Measurements from ENCODE around the gene CEP135.
"Not testable (repeated sequence)": the region's sequence is repeated elsewhere in the genome, so short reads cannot be mapped to it uniquely, and the experiment has no call there.

Gene CEP135, protein sequence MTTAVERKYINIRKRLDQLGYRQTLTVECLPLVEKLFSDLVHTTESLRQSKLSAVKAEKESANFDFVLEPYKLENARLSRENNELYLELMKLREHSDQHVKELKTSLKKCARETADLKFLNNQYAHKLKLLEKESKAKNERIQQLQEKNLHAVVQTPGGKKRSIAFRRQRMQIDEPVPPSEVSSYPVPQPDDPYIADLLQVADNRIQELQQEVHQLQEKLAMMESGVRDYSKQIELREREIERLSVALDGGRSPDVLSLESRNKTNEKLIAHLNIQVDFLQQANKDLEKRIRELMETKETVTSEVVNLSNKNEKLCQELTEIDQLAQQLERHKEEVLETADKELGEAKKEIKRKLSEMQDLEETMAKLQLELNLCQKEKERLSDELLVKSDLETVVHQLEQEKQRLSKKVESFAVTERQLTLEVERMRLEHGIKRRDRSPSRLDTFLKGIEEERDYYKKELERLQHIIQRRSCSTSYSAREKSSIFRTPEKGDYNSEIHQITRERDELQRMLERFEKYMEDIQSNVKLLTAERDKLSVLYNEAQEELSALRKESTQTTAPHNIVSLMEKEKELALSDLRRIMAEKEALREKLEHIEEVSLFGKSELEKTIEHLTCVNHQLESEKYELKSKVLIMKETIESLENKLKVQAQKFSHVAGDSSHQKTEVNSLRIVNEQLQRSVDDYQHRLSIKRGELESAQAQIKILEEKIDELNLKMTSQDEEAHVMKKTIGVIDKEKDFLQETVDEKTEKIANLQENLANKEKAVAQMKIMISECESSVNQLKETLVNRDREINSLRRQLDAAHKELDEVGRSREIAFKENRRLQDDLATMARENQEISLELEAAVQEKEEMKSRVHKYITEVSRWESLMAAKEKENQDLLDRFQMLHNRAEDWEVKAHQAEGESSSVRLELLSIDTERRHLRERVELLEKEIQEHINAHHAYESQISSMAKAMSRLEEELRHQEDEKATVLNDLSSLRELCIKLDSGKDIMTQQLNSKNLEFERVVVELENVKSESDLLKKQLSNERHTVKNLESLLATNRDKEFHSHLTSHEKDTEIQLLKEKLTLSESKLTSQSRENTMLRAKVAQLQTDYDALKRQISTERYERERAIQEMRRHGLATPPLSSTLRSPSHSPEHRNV

DNA sequence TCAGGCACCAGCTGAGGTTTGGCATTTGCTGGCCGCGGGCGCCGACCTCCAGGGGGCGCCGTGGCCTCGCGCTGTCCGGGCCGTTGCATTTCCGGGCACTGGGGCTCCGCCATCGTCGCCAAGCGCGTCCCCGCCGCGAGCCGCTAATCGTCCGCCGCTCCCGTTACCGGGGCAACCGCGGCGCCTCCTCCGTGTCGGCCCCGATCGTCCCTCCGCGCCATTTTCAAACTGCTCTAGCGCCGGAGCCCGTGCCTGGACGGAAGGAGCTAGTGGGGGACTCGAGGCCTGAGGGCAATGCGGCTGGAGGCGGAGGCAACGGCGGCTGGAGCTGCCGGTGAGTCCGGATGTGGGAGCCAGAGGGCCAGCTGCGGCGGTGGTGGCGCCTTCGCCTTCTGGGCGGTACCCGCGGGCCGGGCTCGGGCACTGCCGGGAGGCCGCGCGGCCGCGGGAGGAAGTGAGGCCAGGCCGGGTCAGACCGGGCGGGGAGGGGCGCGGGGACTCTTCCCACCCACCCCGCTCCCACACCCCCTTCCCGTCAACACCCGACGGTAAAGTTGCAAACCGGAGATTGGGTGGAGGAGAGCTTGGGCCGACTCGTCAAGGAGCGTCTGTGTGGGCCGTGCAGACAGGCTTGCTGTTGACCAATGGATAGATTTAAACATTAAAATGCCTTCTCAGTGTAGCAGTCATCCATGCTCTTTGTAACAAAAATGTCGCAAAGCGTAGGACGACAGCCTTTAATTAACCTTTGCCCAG is at the start of gene CEP135:
Gene CEP135, plus strand, starts transcription at position 220 of the 756 bp plus-strand sequence. CDS start 3,186 bp downstream, outside the sequence.
- peak; percentile 83 to 87 (median 87) for DNase-seq (ENCODE audit: low read depth in 3 of 3)

DNA sequence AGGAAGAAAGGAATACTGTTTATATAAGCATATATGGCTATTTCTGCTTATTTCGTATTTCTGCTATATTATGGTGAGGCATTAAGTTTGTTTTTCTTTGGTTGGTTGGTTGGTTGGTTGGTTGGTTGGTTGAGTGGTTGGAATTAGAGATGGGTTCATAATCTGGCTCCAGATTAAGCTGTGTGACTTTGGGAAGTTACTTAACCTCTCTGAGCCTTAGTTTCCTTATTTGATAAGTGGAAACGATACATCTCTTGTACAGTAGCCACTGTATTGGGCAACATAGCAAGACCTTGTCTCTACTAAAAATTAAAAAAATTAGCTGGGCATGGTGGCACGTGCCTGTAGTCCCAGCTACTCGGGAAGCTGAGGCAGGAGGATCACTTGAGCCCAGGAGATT is 46.1 kb upstream of the CEP135 start:
- no peak for DNase-seq (ENCODE audit: low read depth in 3 of 3)

DNA sequence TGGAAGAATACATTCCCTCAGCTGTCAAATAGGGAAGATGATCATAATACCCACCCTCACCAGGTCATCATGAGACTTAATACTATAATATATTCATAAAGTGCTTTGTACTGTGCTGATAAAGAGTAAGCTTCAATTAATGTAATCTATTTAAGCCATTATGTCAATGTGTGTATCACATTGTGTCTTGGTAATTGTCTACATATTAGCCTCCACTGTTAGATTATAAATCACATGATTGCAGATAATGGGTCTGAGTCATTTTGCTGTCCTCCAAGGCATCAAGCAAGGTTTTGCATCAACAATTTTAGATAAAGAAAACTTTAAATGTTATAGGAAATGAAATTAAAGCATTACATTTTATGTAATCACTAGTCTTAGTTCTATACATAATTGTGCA is 45.2 kb upstream of the CEP135 start:
- DNase-seq (ENCODE audit: low read depth in 3 of 3), result no peak

DNA sequence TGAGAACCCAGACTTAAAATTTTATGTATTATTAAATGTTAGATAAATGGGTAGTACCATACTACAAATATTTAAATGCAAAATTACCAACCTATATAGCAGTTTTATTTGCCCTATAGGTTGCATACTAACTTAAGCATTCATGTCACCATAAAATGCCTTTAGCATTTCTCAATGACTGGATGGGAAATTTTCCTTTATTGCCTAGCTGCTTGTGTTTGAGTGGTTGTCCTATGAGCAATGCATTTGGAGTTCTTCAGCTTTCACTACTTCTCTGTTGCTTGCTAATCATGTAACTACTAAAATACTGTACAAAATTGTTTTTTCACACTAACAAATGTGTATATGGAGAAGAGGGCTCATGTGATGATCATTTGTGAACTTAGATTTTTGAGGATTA is 44.2 kb upstream of the CEP135 start:
- no peak for DNase-seq (ENCODE audit: low read depth in 3 of 3)

DNA sequence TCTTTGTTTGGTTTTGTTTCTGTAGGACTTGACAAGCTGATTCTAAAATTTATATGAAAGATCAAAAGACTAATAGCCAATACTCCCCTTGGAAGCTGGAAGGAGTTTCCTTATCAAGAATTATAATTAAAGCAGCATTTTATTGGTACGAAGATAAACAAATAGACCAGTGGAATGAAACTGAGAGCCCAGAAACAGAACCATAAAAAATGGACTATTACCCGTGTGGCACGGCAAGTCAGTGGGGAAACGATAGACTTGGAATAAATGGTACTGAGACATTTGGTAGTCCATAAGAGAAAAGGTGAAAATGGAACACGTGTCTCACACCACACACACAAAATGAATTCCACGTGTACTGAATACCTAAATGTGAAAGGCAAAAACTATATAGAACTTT is 42.4 kb upstream of the CEP135 start:
- DNase-seq (ENCODE audit: low read depth in 3 of 3), result no peak

DNA sequence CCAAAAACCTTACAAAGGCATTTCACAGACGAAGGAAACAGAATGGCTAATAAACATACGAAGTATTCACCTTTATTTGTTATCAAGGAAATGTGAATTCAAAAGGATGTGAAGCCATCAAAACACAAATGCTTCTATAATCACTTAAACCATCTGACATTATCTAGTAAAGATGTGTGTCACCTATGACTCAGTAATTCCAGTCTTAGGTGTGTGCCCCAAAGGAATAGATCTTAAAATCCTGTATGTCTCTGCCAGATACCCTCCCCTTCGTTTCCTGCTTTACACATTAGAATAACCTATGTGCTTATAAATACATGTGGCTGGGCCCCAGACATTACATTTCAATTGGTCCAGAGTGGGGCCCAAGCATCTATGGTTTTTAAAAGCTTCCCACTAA is 41.8 kb upstream of the CEP135 start:
- DNase-seq (ENCODE audit: low read depth in 3 of 3), result no peak

DNA sequence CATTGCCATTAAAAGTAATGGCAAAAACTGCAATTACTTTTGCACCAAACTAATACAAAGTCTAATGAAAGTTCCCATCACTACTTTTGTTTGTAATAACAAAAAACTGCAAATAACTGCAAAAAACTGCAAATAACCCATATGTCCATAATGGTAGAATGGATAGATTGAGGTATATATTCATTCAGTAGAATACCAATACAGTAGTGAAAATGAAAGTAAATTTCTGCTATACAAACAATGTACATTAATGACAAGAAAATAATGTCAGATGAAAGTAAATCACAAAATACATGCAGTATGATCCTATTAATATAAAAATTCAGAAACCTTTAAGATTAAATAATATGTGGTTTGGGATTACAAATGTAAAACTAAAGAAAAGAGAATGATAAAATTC is 41.3 kb upstream of the CEP135 start:
- no peak for DNase-seq (ENCODE audit: low read depth in 3 of 3)

DNA sequence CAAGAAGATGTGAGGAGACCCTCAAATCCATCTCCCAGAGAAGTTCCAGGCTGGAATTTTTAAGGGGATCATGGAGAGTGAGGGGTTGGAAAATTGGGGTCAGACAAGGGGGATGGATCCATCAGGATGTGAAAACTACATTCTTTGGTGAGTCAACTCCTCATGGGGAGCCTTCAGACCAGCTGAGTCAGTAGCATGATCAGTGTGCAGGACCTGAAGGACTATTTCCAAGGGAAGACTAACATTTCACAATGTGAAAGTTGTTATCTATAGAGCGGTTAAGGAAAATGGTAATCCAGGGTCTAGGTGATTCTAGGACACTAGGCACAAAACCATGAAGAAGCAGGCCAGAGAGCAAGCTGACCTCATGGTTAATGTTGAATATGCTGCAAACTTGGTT is 38.6 kb upstream of the CEP135 start:
- no peak for DNase-seq (ENCODE audit: low read depth in 3 of 3)

DNA sequence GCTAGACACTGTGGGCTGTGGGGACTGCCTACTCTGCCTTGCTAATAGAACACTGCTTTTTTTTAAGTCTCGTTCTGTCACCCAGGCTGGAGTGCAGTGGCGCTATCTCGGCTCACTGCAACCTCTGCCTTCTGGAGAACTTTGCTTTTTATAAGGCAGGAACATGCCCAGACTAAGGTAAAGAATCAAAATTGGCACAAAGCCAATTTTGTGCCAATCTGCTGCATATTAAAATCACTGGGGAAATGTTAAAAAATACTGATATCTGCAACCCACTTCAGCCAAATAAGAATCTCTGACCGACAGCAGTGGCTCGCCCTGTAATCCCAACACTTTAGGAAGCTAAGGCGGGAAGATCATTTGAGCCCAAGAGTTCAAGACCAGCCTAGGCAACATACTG is 36.5 kb upstream of the CEP135 start:
- no peak for DNase-seq (ENCODE audit: low read depth in 3 of 3)

DNA sequence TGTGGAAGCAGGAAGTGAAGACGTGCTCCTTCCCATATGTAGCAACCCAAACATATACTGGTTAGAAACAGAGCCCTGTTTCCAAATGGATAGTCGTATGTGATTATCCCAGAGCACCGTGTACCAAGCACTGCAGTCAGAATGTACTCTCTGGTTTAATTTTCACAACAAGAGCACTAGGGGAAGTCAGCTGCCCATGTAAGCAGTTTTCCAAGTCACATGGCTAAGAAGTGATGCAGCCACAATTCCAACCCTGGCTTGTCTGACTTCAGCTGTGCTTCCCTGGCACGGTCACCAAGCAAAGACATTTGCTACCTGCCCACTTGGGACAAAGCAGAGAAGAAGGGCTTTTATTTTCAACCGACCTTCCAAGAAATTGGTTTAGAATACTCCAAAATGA is 28.2 kb upstream of the CEP135 start:
- no peak for DNase-seq (ENCODE audit: low read depth in 3 of 3)

DNA sequence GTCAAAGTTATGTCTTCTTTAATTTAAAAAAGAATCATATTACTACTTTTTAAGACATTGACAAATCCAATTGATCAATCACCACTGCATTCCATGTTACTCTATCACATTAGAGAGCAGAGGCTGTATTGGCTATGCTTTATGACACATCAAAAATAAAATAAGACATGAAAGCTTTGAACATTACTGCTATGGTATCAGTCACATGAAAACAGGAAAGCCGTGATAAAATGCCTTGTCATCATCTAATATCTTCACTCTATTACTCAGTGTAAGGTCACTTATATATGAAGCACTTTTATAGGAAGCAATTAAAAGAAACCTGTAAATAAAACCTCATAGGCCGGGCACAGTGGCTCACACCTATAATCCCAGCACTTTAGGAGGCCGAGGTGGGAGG is 27.7 kb upstream of the CEP135 start:
- no peak for DNase-seq (ENCODE audit: low read depth in 3 of 3)

DNA sequence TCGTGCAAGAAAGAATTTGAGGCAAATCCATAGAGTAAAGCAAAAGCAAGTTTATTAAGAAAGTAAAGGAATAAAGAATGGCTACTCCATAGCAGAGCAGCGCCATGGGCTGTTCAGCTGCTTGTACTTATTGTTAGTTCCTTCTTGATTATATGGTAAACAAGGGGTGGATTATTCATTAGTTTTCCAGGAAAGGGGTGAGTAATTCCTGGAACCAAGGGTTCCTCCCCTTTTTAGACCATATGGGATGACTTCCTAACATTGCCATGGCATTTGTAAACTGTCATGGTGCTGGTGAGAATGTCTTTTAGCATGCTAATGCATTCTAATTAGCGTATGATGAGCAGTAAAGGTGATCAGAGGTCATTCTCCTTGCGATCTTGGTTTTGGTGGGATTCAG is 23.5 kb upstream of the CEP135 start:
- DNase-seq (ENCODE audit: low read depth in 3 of 3), result no peak

DNA sequence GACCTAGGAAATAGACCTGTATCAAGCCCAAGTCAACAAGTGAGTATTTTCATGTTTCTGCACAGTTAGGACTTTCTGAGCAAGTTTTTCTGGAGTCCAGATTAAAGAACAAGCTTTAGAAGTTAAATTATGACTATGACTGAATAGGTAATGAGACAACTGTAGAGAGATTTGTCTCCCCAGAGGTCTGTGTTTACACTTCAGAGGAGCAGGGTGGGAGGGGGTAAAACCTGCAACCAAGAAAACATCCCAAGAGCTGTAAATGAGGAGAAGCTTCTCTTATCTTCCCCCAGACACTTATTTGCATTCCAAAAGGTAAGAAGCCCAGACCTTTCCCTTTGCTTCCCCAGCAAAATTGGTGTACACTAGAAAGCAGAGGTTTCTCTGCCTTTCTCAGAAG is 22.1 kb upstream of the CEP135 start:
- no peak for DNase-seq (ENCODE audit: low read depth in 3 of 3)

DNA sequence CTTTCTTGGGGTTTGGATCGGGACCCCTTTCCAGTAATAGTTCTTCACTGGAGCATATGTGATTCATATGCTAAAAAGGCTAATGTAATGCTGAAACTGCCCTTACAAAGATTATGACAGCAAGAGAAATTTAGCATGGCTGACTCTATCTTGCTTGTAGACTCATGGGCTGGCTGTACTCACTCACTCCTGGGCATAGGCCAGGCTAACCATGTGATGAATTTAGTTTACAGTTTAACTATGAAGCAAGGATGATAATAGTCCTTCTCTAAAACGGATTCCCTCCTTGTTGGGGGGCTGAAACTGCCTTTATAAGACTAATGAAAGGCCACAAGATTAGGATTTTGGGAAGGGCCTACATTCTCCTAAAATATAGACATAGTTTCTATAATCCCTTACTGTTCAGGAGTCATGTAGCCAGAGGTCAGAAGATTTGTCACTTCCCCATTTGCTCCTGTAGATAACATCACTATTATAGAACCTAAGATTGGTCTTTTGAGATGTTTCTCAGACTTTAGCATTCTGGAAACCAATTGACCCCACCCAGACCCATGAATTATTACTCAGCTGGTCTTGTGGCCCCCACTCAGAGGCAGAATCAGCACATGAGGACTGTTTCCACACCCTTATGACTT is 20.8 kb upstream of the CEP135 start:
- DNase-seq (ENCODE audit: low read depth in 3 of 3), result no peak

DNA sequence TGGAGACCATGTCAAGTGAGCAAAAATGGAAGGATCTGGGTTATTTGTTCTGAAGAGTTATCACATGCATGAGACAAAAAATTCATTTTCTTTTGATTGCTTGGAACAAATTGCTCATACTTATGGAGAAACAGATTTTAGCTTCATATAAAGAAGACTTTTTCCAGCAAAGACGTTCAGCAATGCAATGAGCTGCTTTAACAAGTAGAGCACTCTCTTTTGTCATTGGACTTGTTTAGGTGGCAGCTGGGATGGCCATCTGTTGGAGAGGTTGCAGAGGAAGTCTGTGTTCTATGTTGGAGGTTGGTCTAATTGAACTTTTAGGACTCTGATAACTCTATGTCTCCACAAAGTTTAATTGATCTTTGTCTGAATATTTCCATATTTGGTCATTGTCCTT is 19.9 kb upstream of the CEP135 start:
- DNase-seq (ENCODE audit: low read depth in 3 of 3), result no peak

DNA sequence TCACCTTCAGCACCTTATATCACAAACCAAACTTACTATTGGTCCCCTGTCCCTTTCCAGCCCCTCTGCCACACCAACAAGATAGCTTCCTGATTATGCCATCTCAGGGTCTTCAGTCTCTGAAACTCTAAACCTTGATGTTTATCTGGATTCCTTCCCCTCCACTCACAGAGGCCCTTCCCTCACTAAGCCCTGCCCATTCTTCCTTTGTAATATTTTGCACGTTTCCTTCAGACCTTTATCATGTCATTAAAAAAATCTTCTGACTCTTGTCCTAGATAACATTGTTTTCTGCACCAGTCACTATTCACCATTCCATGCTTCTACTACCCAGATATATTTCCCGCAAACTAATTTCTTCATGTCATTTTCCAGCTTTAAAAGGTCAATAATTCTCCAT is 17.7 kb upstream of the CEP135 start:
- DNase-seq (ENCODE audit: low read depth in 3 of 3), result no peak

DNA sequence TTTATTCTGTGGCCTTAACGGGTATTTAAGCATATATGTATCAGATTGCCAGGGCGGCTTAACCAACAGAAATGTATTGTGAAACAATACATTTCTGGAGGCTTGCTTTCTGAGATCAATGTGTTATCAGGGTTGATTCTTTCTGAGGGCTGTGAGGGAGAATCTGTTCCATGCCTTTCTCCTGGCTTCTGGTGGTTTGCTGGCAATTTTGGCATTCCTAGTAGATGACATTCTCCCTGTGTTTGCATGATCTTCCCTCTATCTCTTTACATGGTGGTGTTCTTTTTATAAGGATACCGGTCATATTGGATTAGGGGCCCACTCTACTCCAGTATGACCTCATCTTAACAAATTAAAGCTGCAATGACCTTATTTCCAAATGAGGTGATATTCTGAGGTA is 16.9 kb upstream of the CEP135 start:
- no peak for DNase-seq (ENCODE audit: low read depth in 3 of 3)

DNA sequence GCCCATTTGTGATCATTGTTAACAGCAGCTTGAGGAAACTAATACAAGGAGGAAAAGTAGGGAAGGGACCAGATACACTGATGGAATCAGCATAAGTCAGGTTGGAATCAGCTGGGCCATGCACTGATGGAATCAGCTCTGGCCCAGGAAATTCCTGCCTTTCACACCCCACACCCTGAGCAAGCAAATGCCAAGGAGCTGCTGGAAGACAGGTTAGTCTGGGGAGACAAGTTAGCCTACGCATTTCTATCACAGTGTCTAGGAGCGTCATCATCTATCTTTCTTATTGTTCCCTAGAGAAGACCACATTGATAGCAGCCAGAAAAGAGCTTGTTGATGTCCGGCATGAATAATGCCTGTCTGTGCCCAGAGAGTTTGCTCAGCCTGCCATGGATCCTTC is 16.2 kb upstream of the CEP135 start:
- no peak for DNase-seq (ENCODE audit: low read depth in 3 of 3)

DNA sequence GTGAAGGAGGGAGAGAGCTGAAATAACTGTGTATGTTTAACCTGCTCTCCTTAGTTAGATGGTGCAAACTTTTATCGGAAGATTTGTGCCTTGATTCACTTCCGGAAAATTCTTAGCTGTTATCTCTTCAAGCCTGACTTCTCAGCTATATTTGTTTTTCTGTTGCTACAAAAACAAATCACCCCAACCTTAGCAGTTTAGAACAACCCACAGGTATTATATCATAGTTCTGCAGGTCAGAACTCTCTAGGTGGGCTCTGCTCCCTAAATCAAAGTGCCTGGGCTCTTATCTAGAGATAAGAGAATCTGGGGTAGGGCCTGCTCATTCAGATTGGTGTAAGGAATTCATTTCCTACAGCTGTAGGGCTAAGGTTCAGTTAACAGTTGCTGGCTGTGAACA is 15.1 kb upstream of the CEP135 start:
- no peak for DNase-seq (ENCODE audit: low read depth in 3 of 3)

DNA sequence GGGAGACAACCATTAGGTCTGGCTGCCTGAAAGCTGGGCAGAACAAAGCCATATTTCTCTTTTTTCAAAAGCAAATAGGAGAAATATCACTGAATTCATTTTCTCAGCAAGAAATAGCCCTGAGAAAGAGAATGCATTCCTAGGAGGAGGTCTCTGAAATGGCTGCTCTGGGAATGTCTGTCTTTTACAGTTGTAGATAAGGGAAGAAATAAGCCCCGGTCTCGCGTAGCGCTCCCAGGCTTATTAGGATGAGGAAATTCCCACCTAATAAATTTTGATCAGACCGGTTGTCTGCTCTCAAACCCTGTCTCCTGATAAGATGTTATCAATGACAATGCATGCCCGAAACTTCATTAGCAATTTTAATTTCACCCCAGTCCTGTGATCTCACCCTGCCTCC is 12.8 kb upstream of the CEP135 start:
- DNase-seq (ENCODE audit: low read depth in 3 of 3), result not testable (repeated sequence)

DNA sequence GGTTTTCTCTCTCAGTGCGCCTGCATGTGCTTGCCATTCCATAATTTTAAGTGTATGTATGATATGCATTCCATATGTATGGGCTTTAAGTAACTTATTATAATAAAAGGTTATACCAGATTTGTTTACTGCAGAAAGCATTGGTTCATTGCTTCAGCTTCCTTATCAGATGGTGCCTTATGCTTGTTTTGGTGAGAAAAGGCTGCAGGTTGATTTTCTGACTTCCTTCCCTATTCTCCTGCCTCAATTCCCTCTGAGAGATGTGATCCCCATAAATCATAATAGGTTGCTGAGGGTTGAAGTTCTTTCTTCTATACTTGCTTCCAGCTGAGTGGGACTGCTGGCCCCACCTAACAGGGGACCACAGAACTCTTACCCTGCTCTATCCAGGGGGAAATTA is 10.3 kb upstream of the CEP135 start:
- no peak for DNase-seq (ENCODE audit: low read depth in 3 of 3)

Measured in stimulated activated CD4-positive, alpha-beta T cell treated with anti-CD3 and anti-CD28 coated beads, TNF-alpha, amount 100 ng/mL, for 48 hours (primary cell).